SU-DHL-6 (cell line): Measurements from ENCODE around the gene SEC23A.

Source experiments
- EZH2phosphoT487 ChIP-seq: fragments of 200-600 bp; sonication (generic), shearing (Covaris generic); conservative IDR thresholded peaks from 2 replicates; pipeline ENCODE4 v1.6.1; 2018; ENCODE audit warnings: mild to moderate bottlenecking, antibody characterized with exemption, low read length, moderate library complexity, mixed read lengths
- TF ChIP-seq, protein P1 (sequence below): fragments of 200-600 bp; sonication (generic); IDR thresholded peaks from one replicate; pipeline ENCODE4 v1.5.1; 2017; ENCODE audit warnings: antibody characterized with exemption, mild to moderate bottlenecking, low read length, moderate library complexity; ENCODE audit not compliant: insufficient read depth, poor library complexity, severe bottlenecking

DNA sequence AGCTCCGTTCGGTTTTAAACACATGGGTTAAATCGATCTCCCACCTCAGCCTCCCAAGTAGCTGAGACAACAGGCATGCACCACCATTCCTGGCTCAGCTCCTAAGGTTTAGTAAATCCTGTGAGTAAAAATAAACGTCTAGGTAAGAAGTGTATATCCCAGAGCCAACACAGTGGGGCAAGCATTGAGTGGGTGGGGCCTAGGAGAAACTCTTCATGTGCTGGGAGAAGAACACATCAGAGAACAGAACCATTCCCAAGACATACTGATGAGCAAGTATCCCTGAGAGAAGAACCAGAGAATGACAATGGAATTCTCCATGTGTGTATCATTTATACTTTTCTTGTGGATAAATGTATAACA is 86.3 kb downstream of the SEC23A start:
- TF ChIP-seq, protein P1, sequence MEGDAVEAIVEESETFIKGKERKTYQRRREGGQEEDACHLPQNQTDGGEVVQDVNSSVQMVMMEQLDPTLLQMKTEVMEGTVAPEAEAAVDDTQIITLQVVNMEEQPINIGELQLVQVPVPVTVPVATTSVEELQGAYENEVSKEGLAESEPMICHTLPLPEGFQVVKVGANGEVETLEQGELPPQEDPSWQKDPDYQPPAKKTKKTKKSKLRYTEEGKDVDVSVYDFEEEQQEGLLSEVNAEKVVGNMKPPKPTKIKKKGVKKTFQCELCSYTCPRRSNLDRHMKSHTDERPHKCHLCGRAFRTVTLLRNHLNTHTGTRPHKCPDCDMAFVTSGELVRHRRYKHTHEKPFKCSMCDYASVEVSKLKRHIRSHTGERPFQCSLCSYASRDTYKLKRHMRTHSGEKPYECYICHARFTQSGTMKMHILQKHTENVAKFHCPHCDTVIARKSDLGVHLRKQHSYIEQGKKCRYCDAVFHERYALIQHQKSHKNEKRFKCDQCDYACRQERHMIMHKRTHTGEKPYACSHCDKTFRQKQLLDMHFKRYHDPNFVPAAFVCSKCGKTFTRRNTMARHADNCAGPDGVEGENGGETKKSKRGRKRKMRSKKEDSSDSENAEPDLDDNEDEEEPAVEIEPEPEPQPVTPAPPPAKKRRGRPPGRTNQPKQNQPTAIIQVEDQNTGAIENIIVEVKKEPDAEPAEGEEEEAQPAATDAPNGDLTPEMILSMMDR: no peak
- TF ChIP-seq EZH2phosphoT487: no peak
